Trophoblast cell (in vitro differentiated cells and primary cell): ENCODE data around the gene PRTFDC1.
A peak's percentile ranks its signal among the peaks of the same experiment; 100 is the strongest.

Source experiments
- DNase-seq, 2 donors: peaks; one replicate each; pipeline ENCODE4 v3.0.0-alpha.2; 2016
- H2AFZ ChIP-seq: 2 replicates; pipeline ENCODE4 v1.6.1; 2013; ENCODE audit warnings: low read length, moderate library complexity, mild to moderate bottlenecking; ENCODE audit not compliant: insufficient read depth, poor library complexity
- H2AK5ac ChIP-seq: 2 replicates; pipeline ENCODE4 v1.6.1; 2013; ENCODE audit warnings: mild to moderate bottlenecking, low read length
- H2BK120ac ChIP-seq: 2 replicates; pipeline ENCODE4 v1.6.1; 2013; ENCODE audit warnings: low read length, mild to moderate bottlenecking, moderate library complexity; ENCODE audit not compliant: insufficient read depth, poor library complexity
- H2BK12ac ChIP-seq: 2 replicates; pipeline ENCODE4 v1.6.1; 2013; ENCODE audit warnings: mild to moderate bottlenecking, low read length, moderate library complexity
- H2BK5ac ChIP-seq: 2 replicates; pipeline ENCODE4 v1.6.1; 2013; ENCODE audit warnings: low read length, low read depth, moderate library complexity, mild to moderate bottlenecking; ENCODE audit not compliant: poor library complexity
- H3K14ac ChIP-seq: 2 replicates; pipeline ENCODE4 v1.6.1; 2013; ENCODE audit warnings: mild to moderate bottlenecking, low read length
- H3K18ac ChIP-seq: 2 replicates; pipeline ENCODE4 v1.6.1; 2013; ENCODE audit warnings: mild to moderate bottlenecking, low read length
- H3K23ac ChIP-seq: 2 replicates; pipeline ENCODE4 v1.6.1; 2013; ENCODE audit warnings: low read length
- H3K27ac ChIP-seq: 2 replicates; pipeline ENCODE4 v1.5.1; 2013; ENCODE audit warnings: low read depth, mild to moderate bottlenecking, inconsistent platforms, low read length, moderate library complexity
- H3K27me3 ChIP-seq: 2 replicates; pipeline ENCODE4 v1.6.1; 2013; ENCODE audit warnings: inconsistent platforms, mild to moderate bottlenecking, low read length, moderate library complexity; ENCODE audit not compliant: insufficient read depth
- H3K36me3 ChIP-seq, 2 experiments: 1 replicate in 1 of 2; 2 replicates in 1 of 2; pipeline ENCODE4 v1.6.1; 2013; ENCODE audit warnings: low read length in 2 of 2, mild to moderate bottlenecking in 2 of 2, moderate library complexity in 1 of 2; ENCODE audit not compliant: insufficient read depth in 2 of 2, control insufficient read depth in 1 of 2
- H3K4ac ChIP-seq: 2 replicates; pipeline ENCODE4 v1.6.1; 2013; ENCODE audit warnings: low read depth, mild to moderate bottlenecking, low read length, moderate library complexity
- H3K4me1 ChIP-seq, 2 experiments: 1 replicate in 1 of 2; 2 replicates in 1 of 2; pipeline ENCODE4 v1.6.1; 2013; ENCODE audit warnings: low read length in 2 of 2, mild to moderate bottlenecking in 2 of 2, moderate library complexity in 1 of 2; ENCODE audit not compliant: insufficient read depth in 2 of 2, control insufficient read depth in 1 of 2
- H3K4me2 ChIP-seq: 2 replicates; pipeline ENCODE4 v1.6.1; 2013; ENCODE audit warnings: inconsistent platforms, mild to moderate bottlenecking, low read length, moderate library complexity
- H3K4me3 ChIP-seq: 2 replicates; pipeline ENCODE4 v1.5.1; 2013; ENCODE audit warnings: mild to moderate bottlenecking, low read depth, low read length, inconsistent platforms
- H3K79me1 ChIP-seq: one replicate; pipeline ENCODE4 v1.6.1; 2013; ENCODE audit warnings: low read length
- H3K79me2 ChIP-seq: 2 replicates; pipeline ENCODE4 v1.6.1; 2013; ENCODE audit warnings: low read length, mild to moderate bottlenecking; ENCODE audit not compliant: control insufficient read depth, insufficient read depth, poor library complexity
- H3K9ac ChIP-seq: 2 replicates; pipeline ENCODE4 v1.6.1; 2013; ENCODE audit warnings: mild to moderate bottlenecking, low read length
- H3K9me3 ChIP-seq: 2 replicates; pipeline ENCODE4 v1.6.1; 2013; ENCODE audit warnings: low read depth, mild to moderate bottlenecking, control low read depth, inconsistent platforms, low read length; ENCODE audit not compliant: insufficient read depth
- H4K12ac ChIP-seq: 2 replicates; pipeline ENCODE4 v1.6.1; 2013; ENCODE audit warnings: low read depth, mild to moderate bottlenecking, low read length, moderate library complexity
- H4K8ac ChIP-seq: 2 replicates; pipeline ENCODE4 v1.6.1; 2013; ENCODE audit warnings: low read depth, mild to moderate bottlenecking, low read length, moderate library complexity
- H4K91ac ChIP-seq: one replicate; pipeline ENCODE4 v1.6.1; 2013; ENCODE audit warnings: low read depth, mild to moderate bottlenecking, low read length, moderate library complexity
- WGBS: extraction: QIAGEN DNeasy Blood & Tissue Kit; methylation state at CpG from one replicate; pipeline ENCODE4 v1.1.7; 2013; ENCODE audit warnings: missing lambda C conversion rate; ENCODE audit not compliant: insufficient read length, insufficient coverage; ENCODE audit errors: extremely low coverage; 5-methylcytosine and 5-hydroxymethylcytosine counted together

PRTFDC1 gene

DNA sequence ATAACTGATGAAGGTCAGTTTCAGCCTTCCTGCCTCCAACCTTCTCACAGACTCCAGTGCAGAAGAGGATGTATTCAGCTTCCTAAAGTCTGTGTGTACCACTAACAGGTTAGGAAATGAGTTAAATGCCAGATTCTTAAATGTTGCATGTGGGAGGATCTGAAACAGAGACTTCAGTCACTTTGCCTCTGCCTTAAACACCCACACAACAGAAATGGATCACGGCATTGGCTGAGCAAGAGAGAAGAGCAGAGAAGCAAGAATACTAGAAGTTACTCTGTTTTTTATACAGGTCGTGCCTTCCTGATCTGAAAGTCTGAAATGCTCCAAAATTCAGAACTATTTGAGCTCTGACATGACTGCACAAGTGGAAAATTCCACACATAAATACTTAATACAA lies 129.8 kb downstream of the PRTFDC1 start:
- Histone ChIP-seq H4K12ac (no peak overlapping the region), H3K4me2 (no peak overlapping the region), H4K91ac (no peak overlapping the region), H3K36me3 (no peaks in the 10 kb centered on the region), H3K14ac (no peak overlapping the region), H3K4me3 (no peak overlapping the region), H3K79me2 (no peaks in the 10 kb centered on the region), H2BK120ac (no peak overlapping the region), H3K27ac (no peak overlapping the region), H2BK5ac (no peak overlapping the region), H2AFZ (no peak overlapping the region), H3K4me1 (peaks cover 7 to 8% of the 10 kb centered on the region in 2 experiments), H3K9me3 (no peaks in the 10 kb centered on the region), H3K79me1 (peaks cover 3% of the 10 kb centered on the region), H3K4ac (no peak overlapping the region), H2AK5ac (peak overlapping the region; percentile 29), H3K9ac (no peak overlapping the region), H3K23ac (no peak overlapping the region), H3K27me3 (no peaks in the 10 kb centered on the region), H2BK12ac (no peak overlapping the region), H4K8ac (no peak overlapping the region), H3K18ac (no peak overlapping the region)
- no peak for DNase-seq
- no CpG with 5 or more reads among the region's 2 CpGs for WGBS

DNA sequence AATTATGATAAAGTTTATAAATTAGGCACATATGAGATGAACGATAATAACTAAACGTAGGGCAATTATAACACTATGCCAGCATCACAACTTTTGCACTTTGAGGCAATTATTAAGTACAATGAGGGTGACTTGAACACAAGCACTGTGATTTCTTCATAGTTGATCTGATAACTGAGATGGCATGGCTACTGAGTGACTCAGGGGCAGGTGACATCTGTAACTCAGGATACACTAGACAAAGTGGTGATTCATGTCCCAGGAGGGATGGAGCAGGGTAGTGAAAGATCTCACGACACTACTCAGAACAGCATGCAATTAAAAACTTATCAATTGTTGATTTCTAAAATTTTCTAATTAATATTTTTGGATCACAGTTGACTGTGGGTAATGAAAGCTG lies 130.4 kb downstream of the PRTFDC1 start:
- H3K27me3 ChIP-seq = no peaks in the 10 kb centered on the region
- H4K8ac ChIP-seq = no peak overlapping the region
- no peak overlapping the region for H4K91ac ChIP-seq
- H3K79me2 ChIP-seq = no peaks in the 10 kb centered on the region
- no peak overlapping the region for H3K4ac ChIP-seq
- no peak overlapping the region for H3K27ac ChIP-seq
- no peak overlapping the region for H3K14ac ChIP-seq
- no peak overlapping the region for H3K4me3 ChIP-seq
- H3K4me1 ChIP-seq = peaks cover 7 to 8% of the 10 kb centered on the region in 2 experiments
- no peak overlapping the region for H3K18ac ChIP-seq
- H3K23ac ChIP-seq = no peak overlapping the region
- no peaks in the 10 kb centered on the region for H3K36me3 ChIP-seq
- H4K12ac ChIP-seq = no peak overlapping the region
- peaks cover 3% of the 10 kb centered on the region for H3K79me1 ChIP-seq
- no peak overlapping the region for H2AK5ac ChIP-seq
- no peaks in the 10 kb centered on the region for H3K9me3 ChIP-seq
- H2BK5ac ChIP-seq = no peak overlapping the region
- peak; percentile 82 to 93 for DNase-seq
- H3K9ac ChIP-seq = no peak overlapping the region
- no peak overlapping the region for H2BK12ac ChIP-seq
- no peak overlapping the region for H2AFZ ChIP-seq
- WGBS = no CpG with 5 or more reads among the region's 3 CpGs
- H3K4me2 ChIP-seq = no peak overlapping the region
- H2BK120ac ChIP-seq = no peak overlapping the region

DNA sequence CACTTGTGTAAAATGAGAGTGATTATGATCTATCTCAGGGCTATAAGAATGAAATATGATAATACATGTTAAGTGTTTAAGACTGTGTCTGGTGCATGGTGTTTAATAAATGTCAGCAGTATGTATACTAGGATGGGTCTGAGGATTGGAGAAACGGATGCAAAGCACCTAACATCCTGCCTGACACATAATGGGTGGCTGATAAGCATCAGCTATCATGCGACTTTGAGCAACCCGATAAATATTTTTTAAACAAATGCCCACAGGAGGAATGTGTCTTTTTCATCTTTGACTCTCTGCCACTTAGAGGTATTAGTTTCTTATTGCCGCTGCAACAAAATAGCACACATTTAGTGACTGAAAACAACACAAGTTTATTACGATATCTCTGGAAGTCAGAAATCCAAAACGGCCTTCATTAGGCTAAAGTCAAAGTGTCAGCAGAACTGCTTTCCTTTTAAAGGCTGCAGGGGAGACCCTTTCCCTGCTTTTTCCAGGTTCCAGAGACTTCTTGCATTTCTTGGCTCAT lies 135.5 kb downstream of the PRTFDC1 start:
- H3K4me1 ChIP-seq = peaks cover 4 to 7% of the 10 kb centered on the region in 2 experiments
- H3K4me3 ChIP-seq = no peak overlapping the region
- DNase-seq = no peak
- H3K9ac ChIP-seq = no peak overlapping the region
- no peak overlapping the region for H2BK120ac ChIP-seq
- H3K23ac ChIP-seq = no peak overlapping the region
- no peak overlapping the region for H2AFZ ChIP-seq
- H3K79me2 ChIP-seq = no peaks in the 10 kb centered on the region
- no peak overlapping the region for H2AK5ac ChIP-seq
- no peaks in the 10 kb centered on the region for H3K9me3 ChIP-seq
- no peak overlapping the region for H3K4ac ChIP-seq
- no peak overlapping the region for H3K14ac ChIP-seq
- no peak overlapping the region for H2BK5ac ChIP-seq
- no peak overlapping the region for H4K8ac ChIP-seq
- no peak overlapping the region for H3K18ac ChIP-seq
- no CpG with 5 or more reads among the region's 6 CpGs for WGBS
- H2BK12ac ChIP-seq = no peak overlapping the region
- H3K27ac ChIP-seq = no peak overlapping the region
- no peaks in the 10 kb centered on the region for H3K27me3 ChIP-seq
- no peak overlapping the region for H3K4me2 ChIP-seq
- H4K91ac ChIP-seq = no peak overlapping the region
- no peaks in the 10 kb centered on the region for H3K36me3 ChIP-seq
- H4K12ac ChIP-seq = no peak overlapping the region
- peaks cover 4% of the 10 kb centered on the region for H3K79me1 ChIP-seq

DNA sequence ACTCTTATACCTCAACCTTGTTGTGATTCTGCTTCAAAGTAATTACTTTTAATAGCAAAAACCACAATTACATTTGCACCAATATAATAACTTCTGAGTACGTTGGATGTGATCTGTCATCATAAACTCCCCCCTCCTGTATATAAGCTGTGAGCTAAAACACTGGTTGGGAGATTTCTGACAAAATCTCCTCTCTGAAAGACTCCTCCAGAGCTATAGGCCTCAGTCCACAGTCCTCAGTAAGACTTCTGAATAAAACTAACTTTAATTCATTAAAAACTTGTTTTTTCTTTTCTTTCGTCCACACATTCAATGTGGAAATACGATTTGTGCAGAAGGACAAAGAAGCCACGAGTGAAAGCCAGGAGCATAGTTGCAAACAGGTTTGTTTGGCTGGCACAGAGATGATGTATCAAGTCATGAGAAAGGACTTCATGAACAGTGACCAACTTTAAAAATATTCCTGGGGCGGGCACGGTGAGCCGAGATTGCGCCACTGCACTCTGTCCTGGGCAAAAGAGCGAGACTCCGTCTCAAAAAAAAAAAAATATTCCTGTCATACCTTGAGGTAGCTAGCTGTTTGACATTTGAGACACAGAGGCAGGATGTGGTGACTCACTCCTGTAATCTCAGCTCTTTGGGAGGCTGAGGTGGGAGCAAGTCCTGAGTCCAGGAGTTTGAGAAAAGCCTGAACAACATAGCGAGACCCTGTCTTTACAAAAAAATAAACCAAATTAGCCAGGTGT lies 137.7 kb downstream of the PRTFDC1 start:
- peak; percentile 95 to 96 for DNase-seq
- Histone ChIP-seq H2AFZ (no peak overlapping the region), H3K14ac (no peak overlapping the region), H3K23ac (no peak overlapping the region), H3K27me3 (no peaks in the 10 kb centered on the region), H3K36me3 (no peaks in the 10 kb centered on the region), H3K4me1 (no peaks in the 10 kb centered on the region), H3K4ac (no peak overlapping the region), H3K4me2 (no peak overlapping the region), H4K91ac (peak overlapping the region; percentile 29), H3K27ac (no peak overlapping the region), H4K8ac (no peak overlapping the region), H3K9me3 (no peaks in the 10 kb centered on the region), H4K12ac (no peak overlapping the region), H3K4me3 (no peak overlapping the region), H2BK12ac (no peak overlapping the region), H2BK120ac (no peak overlapping the region), H3K9ac (no peak overlapping the region), H3K79me1 (peaks cover 2% of the 10 kb centered on the region), H2AK5ac (no peak overlapping the region), H3K79me2 (no peaks in the 10 kb centered on the region), H2BK5ac (no peak overlapping the region), H3K18ac (no peak overlapping the region)
- whole genome bisulfite sequencing = no CpG with 5 or more reads among the region's 11 CpGs
